Neural crest cell (in vitro differentiated cells): ENCODE data around the gene CMTM8. TPM values are rescaled to one million over a fixed set of nuclear protein-coding genes. Genes with fewer than 3 reads are reported as not detected.

Source experiments
- DNase-seq: peaks from one replicate; pipeline ENCODE4 v3.0.0; 2021; ENCODE audit warnings: low read depth, mixed read lengths, low spot score
- H3K27ac Mint-ChIP-seq: one replicate; pipeline ENCODE4 v1.8.0; 2021; ENCODE audit warnings: mild to moderate bottlenecking, mixed read lengths; ENCODE audit not compliant: unreplicated experiment
- H3K27me3 Mint-ChIP-seq: 2 replicates; pipeline ENCODE4 v1.8.0; 2021; ENCODE audit warnings: low read depth, mild to moderate bottlenecking, mixed read lengths
- H3K36me3 Mint-ChIP-seq: 2 replicates; pipeline ENCODE4 v1.8.0; 2021; ENCODE audit warnings: low read depth, mild to moderate bottlenecking, mixed read lengths
- H3K4me1 Mint-ChIP-seq: 2 replicates; pipeline ENCODE4 v1.8.0; 2021; ENCODE audit warnings: mixed read lengths
- H3K4me3 Mint-ChIP-seq: one replicate; pipeline ENCODE4 v1.8.0; 2021; ENCODE audit warnings: mild to moderate bottlenecking, mixed read lengths
- H3K9me3 Mint-ChIP-seq: 2 replicates; pipeline ENCODE4 v1.8.0; 2021; ENCODE audit warnings: mixed read lengths
- CTCF ChIP-seq: fragments of 200-600 bp; sonication (generic); conservative IDR thresholded peaks from 2 replicates; pipeline ENCODE4 v1.5.0; 2021; ENCODE audit warnings: antibody characterized with exemption, mild to moderate bottlenecking
- total RNA-seq: library from RNA; stranded (reverse); gene quantifications from 2 replicates; pipeline ENCODE4 v1.2.1, GENCODE V29; 2021

CMTM8 gene
- total RNA-seq, 1 donor from 2014 or later = 4.4 TPM

GRCh38 chr3:32203854-32204253, 34.6 kb upstream of the CMTM8 start:
- Mint-ChIP-seq H3K27me3 (no peaks in the 10 kb centered on the region), H3K27ac (no peak overlapping the region), H3K9me3 (no peaks in the 10 kb centered on the region), H3K36me3 (no peaks in the 10 kb centered on the region), H3K4me3 (no peak overlapping the region), H3K4me1 (no peaks in the 10 kb centered on the region)
- DNase-seq = no peak
- no peak for TF ChIP-seq CTCF

GRCh38 chr3:32208447-32208846, 30.0 kb upstream of the CMTM8 start:
- no peaks in the 10 kb centered on the region for H3K27me3 Mint-ChIP-seq
- no peak for TF ChIP-seq CTCF
- no peaks in the 10 kb centered on the region for H3K9me3 Mint-ChIP-seq
- no peak overlapping the region for H3K4me3 Mint-ChIP-seq
- no peaks in the 10 kb centered on the region for H3K36me3 Mint-ChIP-seq
- H3K4me1 Mint-ChIP-seq = no peaks in the 10 kb centered on the region
- no peak for DNase-seq
- no peak overlapping the region for H3K27ac Mint-ChIP-seq

- H3K4me3 Mint-ChIP-seq = no peak overlapping the region
- H3K27me3 Mint-ChIP-seq = no peaks in the 10 kb centered on the region
- no peaks in the 10 kb centered on the region for H3K9me3 Mint-ChIP-seq
- no peak overlapping the region for H3K27ac Mint-ChIP-seq
- no peaks in the 10 kb centered on the region for H3K36me3 Mint-ChIP-seq
- H3K4me1 Mint-ChIP-seq = peaks cover 9% of the 10 kb centered on the region
- TF ChIP-seq CTCF = no peak
- no peak for DNase-seq
Observed at GRCh38 chr3:32215185-32215584, 23.3 kb upstream of the CMTM8 start.

GRCh38 chr3:32216172-32216783, 22.2 kb upstream of the CMTM8 start:
- H3K27ac Mint-ChIP-seq = no peak overlapping the region
- no peaks in the 10 kb centered on the region for H3K27me3 Mint-ChIP-seq
- peaks cover 13% of the 10 kb centered on the region for H3K4me1 Mint-ChIP-seq
- H3K4me3 Mint-ChIP-seq = no peak overlapping the region
- no peak for TF ChIP-seq CTCF
- DNase-seq = no peak
- no peaks in the 10 kb centered on the region for H3K36me3 Mint-ChIP-seq
- no peaks in the 10 kb centered on the region for H3K9me3 Mint-ChIP-seq

GRCh38 chr3:32217339-32217738, 21.1 kb upstream of the CMTM8 start:
- Mint-ChIP-seq H3K4me1 (peaks cover 19% of the 10 kb centered on the region), H3K4me3 (no peak overlapping the region), H3K9me3 (no peaks in the 10 kb centered on the region), H3K36me3 (no peaks in the 10 kb centered on the region), H3K27ac (no peak overlapping the region), H3K27me3 (no peaks in the 10 kb centered on the region)
- no peak for TF ChIP-seq CTCF
- no peak for DNase-seq
